DMS79 treated with DMSO at 0.1 percent for 48 hours (cell line): Measurements from ENCODE around the gene ATP9A.

Experiments used
- DNase-seq: peaks from one replicate; lab custom pipeline; 2025; lab: John Stamatoyannopoulos, UW

ATP9A gene

GRCh38 chr20:51596668-51597388 lies 171.4 kb downstream of the ATP9A start:
- no peak for DNase-seq

- no peak for DNase-seq
These were observed 172.4 kb downstream of the ATP9A start for GRCh38 chr20:51595744-51596143.

- no peak for DNase-seq
These were observed 173.1 kb downstream of the ATP9A start for GRCh38 chr20:51595058-51595532.

GRCh38 chr20:51594236-51595057 lies 173.7 kb downstream of the ATP9A start:
- no peak for DNase-seq

GRCh38 chr20:51593584-51593983 lies 174.6 kb downstream of the ATP9A start:
- DNase-seq: no peak

- DNase-seq: no peak
These were observed 175.6 kb downstream of the ATP9A start for GRCh38 chr20:51592564-51592963.

- no peak for DNase-seq
These were observed 176.3 kb downstream of the ATP9A start for GRCh38 chr20:51591871-51592270.

GRCh38 chr20:51588762-51589161 lies 179.4 kb downstream of the ATP9A start:
- no peak for DNase-seq

- DNase-seq: no peak
These were observed 181.0 kb downstream of the ATP9A start for GRCh38 chr20:51587145-51587544.

GRCh38 chr20:51586005-51586440 lies 182.2 kb downstream of the ATP9A start:
- no peak for DNase-seq

GRCh38 chr20:51585148-51585547 lies 183.0 kb downstream of the ATP9A start:
- DNase-seq: no peak

- DNase-seq: no peak
These were observed 183.5 kb downstream of the ATP9A start for GRCh38 chr20:51584737-51585136.

GRCh38 chr20:51584116-51584515 lies 184.1 kb downstream of the ATP9A start:
- DNase-seq: no peak

GRCh38 chr20:51583499-51583898 lies 184.7 kb downstream of the ATP9A start:
- DNase-seq: no peak

- DNase-seq: no peak
These were observed 185.1 kb downstream of the ATP9A start for GRCh38 chr20:51583073-51583472.

GRCh38 chr20:51581571-51581970 lies 186.6 kb downstream of the ATP9A start:
- no peak for DNase-seq

- no peak for DNase-seq
These were observed 189.1 kb downstream of the ATP9A start for GRCh38 chr20:51579137-51579536.

GRCh38 chr20:51578145-51578459 lies 190.1 kb downstream of the ATP9A start:
- DNase-seq: no peak

GRCh38 chr20:51577432-51578144 lies 190.6 kb downstream of the ATP9A start:
- DNase-seq: no peak

- DNase-seq: no peak
These were observed 192.7 kb downstream of the ATP9A start for GRCh38 chr20:51575486-51575885.

- DNase-seq: no peak
These were observed 193.7 kb downstream of the ATP9A start for GRCh38 chr20:51574248-51575033.
